ENCODE measurements around the gene BBLN.

DNA sequence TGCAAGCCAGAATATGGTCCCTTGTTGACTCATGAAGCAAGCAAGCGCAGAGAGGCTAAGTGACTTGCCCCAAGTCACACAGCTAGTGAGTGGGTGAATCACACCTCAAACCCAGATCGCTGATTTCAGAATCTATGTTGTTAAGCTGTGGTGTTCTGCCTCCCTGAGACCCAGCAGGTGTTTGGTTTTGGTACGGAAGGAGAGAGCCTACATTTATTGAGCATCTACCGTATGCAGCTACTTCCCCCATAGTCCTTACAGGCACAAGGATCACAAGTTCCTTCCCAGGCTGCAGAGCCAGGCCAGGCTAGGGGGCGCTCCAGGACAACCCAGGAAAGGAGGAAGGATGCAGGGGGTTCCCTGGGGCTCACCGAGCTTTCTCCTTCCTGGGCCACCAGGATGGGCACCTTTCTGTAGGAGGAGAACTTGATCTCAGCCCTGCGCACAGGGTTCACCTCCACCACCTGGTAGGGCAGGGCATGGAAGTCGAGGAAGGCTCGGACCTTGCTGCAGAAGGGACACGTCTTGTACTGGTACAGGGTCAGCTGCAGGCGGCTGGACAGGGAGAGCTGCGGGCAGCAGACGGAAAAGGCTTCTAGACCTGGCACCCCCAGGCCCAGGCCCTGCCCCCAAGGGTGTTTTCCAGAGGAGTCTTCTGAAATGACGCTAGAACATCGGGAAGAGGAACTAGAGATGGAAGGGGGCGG, 35.0 kb upstream of the BBLN start:
- no peak for TF ChIP-seq EZH2 (IDR thresholded peaks at IDR 0.05; ENCODE audit: borderline replicate concordance, low read length)
- TF ChIP-seq, protein P1, sequence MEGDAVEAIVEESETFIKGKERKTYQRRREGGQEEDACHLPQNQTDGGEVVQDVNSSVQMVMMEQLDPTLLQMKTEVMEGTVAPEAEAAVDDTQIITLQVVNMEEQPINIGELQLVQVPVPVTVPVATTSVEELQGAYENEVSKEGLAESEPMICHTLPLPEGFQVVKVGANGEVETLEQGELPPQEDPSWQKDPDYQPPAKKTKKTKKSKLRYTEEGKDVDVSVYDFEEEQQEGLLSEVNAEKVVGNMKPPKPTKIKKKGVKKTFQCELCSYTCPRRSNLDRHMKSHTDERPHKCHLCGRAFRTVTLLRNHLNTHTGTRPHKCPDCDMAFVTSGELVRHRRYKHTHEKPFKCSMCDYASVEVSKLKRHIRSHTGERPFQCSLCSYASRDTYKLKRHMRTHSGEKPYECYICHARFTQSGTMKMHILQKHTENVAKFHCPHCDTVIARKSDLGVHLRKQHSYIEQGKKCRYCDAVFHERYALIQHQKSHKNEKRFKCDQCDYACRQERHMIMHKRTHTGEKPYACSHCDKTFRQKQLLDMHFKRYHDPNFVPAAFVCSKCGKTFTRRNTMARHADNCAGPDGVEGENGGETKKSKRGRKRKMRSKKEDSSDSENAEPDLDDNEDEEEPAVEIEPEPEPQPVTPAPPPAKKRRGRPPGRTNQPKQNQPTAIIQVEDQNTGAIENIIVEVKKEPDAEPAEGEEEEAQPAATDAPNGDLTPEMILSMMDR (IDR thresholded peaks at IDR 0.05; ENCODE audit: low read length) = peak; percentile 75

All from OCI-LY1 (cell line).